T-helper 9 cell (primary cell): ENCODE data around the gene FYN.
"Not testable (repeated sequence)": the region's sequence is repeated elsewhere in the genome, so short reads cannot be mapped to it uniquely, and the experiment has no call there.

Source experiments
- DNase-seq: peaks from one replicate; pipeline ENCODE4 v3.0.0-alpha.2; 2020

Gene FYN

GRCh38 chr6:111786151-111786550, 87.1 kb downstream of the FYN start:
- DNase-seq: not testable (repeated sequence)

DNA sequence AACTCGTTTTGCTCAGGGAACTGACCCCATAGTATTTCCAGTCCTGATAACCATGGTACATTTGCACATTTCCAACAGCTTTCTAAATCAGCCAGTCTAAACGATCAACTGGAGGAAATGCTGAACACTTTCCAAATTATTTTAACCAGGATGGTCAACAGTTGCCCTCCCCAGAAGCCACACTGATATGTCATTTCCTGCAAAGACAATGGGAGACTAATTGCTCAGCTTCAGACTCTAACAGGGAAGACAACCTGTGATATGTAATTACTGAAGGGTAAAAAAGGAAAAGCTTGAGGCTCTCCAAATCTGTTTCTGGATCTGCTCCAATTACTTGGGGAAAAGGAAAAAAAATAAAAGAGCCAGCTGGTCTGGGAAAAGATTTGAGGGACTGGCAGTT, 88.8 kb downstream of the FYN start:
- DNase-seq: no peak

DNA sequence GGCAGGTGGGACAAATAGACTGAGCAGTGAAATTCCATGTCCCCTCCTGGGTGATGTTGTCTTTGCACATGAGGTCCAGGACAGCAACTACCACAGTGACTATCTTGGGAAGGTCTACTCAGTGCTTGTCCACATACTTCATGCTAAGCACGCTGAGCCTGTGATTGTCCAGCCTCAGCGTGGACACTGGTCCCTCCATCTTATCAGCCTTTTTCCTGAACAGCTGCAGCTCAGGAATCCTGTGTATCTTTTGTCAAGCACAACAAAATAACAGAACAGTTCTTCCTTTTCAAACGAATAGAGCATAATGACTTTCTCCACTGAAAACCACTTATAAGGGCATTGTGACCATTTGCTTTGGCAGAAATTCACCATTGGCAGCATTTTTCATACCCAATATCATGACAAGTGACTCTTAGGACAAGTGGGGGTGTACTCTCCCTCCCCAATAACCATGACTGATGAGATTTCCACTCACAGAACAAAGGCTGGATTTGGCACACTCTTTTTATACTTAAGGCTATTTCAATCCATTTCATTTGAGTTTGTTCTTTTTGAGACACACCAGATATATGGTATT, 90.3 kb downstream of the FYN start:
- DNase-seq: no peak

DNA sequence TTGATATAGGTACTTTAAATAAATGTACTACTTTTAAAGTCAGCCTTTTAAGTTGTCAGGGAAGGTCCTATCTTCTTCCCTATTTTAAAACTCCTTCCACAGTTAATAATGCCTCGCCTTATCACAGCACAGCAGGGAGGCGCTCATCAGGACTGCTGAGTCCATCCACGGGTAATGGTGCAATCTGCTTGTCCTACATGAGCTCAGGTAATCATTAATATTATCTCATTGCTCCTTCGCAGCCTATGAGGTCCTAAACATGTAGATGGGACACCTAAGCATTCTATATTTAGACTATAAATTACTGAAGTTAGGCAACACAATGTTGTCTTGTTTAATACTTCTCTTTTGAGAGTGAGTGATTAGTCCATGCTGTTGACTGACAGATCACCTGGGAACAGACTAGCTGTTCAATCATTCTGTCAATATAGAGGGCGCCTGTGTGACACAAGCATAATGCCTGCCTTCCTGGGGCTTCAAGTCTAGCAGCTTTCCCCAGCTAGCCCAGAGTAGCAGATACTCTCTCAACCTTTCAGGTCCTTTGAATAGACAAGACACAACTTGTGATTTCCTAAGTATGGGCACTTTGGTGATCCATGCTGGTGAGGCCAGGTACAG, 91.0 kb downstream of the FYN start:
- no peak for DNase-seq

- DNase-seq: no peak
These were observed 92.1 kb downstream of the FYN start for GRCh38 chr6:111781041-111781708.

- no peak for DNase-seq
These were observed 92.9 kb downstream of the FYN start for GRCh38 chr6:111780393-111780792.

DNA sequence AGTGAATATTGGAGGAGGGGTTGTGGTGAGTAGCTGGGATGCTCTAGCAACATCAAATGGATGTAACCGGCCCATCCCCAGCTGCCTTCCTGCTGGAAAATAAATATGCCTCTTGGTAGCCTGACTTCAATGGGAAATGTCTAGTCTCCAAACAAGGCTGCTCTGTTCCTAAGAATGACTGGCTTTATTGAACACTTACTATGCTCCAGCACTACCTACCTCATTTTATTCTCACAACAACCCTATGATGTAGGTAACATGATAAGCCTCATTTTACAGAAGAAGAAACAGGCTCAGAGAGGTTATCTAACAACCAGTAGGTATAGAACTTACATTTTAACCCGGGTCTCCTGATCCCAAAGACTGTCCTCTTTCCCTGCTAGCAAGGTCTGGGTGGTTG, 93.6 kb downstream of the FYN start:
- DNase-seq: no peak

- DNase-seq: no peak
These were observed 94.2 kb downstream of the FYN start for GRCh38 chr6:111779031-111779430.

- DNase-seq: no peak
These were observed 95.9 kb downstream of the FYN start for GRCh38 chr6:111777357-111777756.

GRCh38 chr6:111776236-111777221, 96.7 kb downstream of the FYN start:
- no peak for DNase-seq

DNA sequence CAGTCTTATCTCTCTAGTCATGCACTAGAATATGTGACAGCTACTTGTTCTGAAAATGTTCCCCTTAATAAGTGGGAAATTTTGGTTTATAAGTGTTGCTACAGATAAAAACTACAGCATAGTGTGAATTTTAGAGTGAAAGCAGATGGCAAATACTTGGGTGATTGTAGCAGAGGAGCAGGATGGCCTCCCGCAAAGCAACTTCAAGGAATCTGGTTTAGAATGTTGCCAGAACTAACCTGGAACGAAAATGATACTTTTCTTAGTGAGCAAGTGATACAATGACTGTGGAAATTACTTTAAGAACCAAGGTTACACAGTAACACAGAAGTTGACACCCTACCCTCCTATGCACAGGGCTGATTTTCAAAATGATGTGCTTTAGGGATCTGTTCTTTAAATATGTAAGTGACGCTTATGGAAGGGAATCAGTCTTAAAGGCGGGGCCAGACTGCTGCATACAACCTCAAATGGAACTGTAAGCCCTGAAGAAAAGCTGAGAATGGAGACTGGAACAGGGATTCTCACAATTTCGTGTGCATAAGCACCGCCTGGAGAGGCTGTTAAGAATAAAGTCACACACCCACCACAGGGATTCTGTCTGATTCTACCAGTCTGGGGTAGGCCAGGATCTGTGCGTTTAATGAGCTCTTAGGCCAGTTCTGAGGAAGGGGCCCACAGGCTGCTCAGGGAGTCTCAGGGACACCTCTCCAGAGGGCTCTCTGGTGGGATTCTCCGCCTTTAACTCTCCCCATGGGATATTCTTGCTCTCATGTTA, 97.9 kb downstream of the FYN start:
- DNase-seq: no peak

- no peak for DNase-seq
These were observed 98.9 kb downstream of the FYN start for GRCh38 chr6:111774346-111774703.

- DNase-seq: no peak
These were observed 99.5 kb downstream of the FYN start for GRCh38 chr6:111773501-111774345.

- DNase-seq: no peak
These were observed 100.9 kb downstream of the FYN start for GRCh38 chr6:111772381-111772780.

DNA sequence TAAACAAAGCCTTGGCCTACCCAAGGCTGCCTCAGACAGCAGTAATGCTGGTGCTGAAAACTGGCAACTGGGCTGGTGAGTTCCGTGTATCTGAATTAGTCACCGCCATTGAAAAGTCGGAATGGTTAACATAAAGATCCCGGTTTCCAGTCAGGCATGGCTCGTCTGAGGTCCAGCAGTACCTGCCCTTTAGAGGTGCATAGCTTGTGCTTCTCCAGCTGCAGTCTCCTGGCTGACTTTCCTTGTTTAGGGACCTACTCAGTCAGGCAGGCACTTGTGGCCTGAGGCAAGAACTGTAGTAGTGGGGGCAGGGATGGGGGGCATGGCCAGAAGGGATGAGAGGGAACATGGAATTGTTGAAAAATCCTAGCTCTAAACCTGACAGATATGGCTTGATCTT, 101.6 kb downstream of the FYN start:
- no peak for DNase-seq

DNA sequence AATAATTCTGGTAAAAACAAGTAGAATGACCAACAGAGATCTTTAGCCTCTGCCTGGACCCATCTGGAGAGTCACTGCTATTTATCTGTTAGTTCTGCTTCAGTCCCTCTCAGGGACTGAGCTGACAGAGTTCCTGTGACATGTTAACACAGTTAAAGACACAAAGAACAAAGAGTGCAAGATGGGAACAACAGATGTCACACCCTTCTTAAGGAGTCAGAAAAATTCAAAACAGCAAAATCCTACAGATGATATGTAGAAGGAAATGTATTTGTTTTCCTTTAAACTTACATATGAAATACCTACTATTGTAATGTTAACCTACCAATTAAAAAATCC, 102.2 kb downstream of the FYN start:
- DNase-seq: no peak

- no peak for DNase-seq
These were observed 102.8 kb downstream of the FYN start for GRCh38 chr6:111770263-111771093.

- DNase-seq: no peak
These were observed 103.7 kb downstream of the FYN start for GRCh38 chr6:111769365-111770152.

DNA sequence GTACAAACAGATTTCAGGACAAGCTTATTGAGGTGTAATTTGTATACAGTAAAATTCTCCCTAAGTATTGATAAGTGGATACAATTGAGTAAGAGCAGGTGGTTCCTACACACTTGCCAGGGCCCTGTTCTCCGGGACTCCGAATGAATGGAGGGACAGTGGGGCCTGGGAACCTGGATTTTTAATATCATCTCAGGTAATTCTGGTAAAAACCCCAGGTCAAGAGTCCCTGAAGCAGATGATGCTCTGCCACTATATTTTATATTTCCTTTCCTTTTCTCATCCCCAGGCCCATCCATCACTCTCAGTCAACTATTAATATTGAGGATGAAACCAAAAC, 104.9 kb downstream of the FYN start:
- DNase-seq: no peak
